Adrenal gland (tissue), 12 donors: ENCODE data around the gene CLRN2. TPM values are rescaled to one million over a fixed set of nuclear protein-coding genes. Genes with fewer than 3 reads are reported as not detected.
"Not testable (repeated sequence)": the region's sequence is repeated elsewhere in the genome, so short reads cannot be mapped to it uniquely, and the experiment has no call there.

ENCODE experiments used
- DNase-seq, 7 donors: peaks; one replicate each; pipeline ENCODE4 v3.0.0-alpha.2; 2019 to 2020
- H3K27ac ChIP-seq, 5 donors: fragments of 200-600 bp; sonication (generic) in 4 of 5; 1 replicate in 3 of 5; 2 replicates in 2 of 5; pipeline versions ENCODE4 v1.5.1 to v1.8.0; 2016 to 2020; ENCODE audit warnings: mild to moderate bottlenecking in 1 of 5
- H3K27me3 ChIP-seq: fragments of 200-600 bp; 2 replicates; pipeline ENCODE4 v1.8.0; 2021
- H3K36me3 ChIP-seq, 2 donors: fragments of 200-600 bp; replicated peaks in 1 of 2; 1 replicate in 1 of 2; 2 replicates in 1 of 2; pipeline versions ENCODE4 v1.5.1 to v1.8.0; 2018 to 2022
- H3K4me1 ChIP-seq, 2 donors: fragments of 200-600 bp; replicated peaks in 1 of 2; 1 replicate in 1 of 2; 2 replicates in 1 of 2; pipeline versions ENCODE4 v1.5.1 to v1.8.0; 2018 to 2021
- H3K4me3 ChIP-seq, 4 donors: fragments of 200-600 bp; sonication (generic) in 3 of 4; one replicate each; pipeline ENCODE4 v1.5.1; 2016 to 2018
- H3K9me3 ChIP-seq, 3 donors: fragments of 200-600 bp; sonication (generic) in 1 of 3; replicated peaks in 1 of 3; 1 replicate in 2 of 3; 2 replicates in 1 of 3; pipeline versions ENCODE4 v1.5.1 to v1.8.0; 2016 to 2021
- POLR2A ChIP-seq, 2 donors: fragments of 450-650 bp; IDR thresholded peaks; one replicate each; pipeline ENCODE4 v1.6.1; 2017; ENCODE audit warnings: antibody characterized with exemption in 2 of 2, mild to moderate bottlenecking in 2 of 2, moderate library complexity in 1 of 2
- WGBS, 4 donors: extraction: QIAGEN DNeasy Blood & Tissue Kit in 2 of 4; methylation state at CpG; one replicate each; pipeline versions ENCODE4 v1.1.5 to v1.1.7; 2013 to 2017; 5-methylcytosine and 5-hydroxymethylcytosine counted together
- intact Hi-C, 2 donors: fragments of 100-400 bp; cut with DNase I; formaldehyde crosslinking; loops; one replicate each; pipeline versions ENCODE4 v1.14.1 to v1.15.0; 2022 to 2023
- polyA plus RNA-seq, 3 donors: library from polyadenylated mRNA; stranded (reverse); fragments of 200-250 nt in 2 of 3; fragments of 350-450 nt in 1 of 3; fragmentation: Illumina TruSeq in 1 of 3; extraction: RNeasy Lipid Tissue Mini Kit (QIAGEN cat#74804) in 1 of 3; gene quantifications; one replicate each; pipeline ENCODE4 v1.2.3, GENCODE V29; 2013 to 2014
- total RNA-seq, 9 donors: library from RNA; depleted of rRNA in 4 of 9; stranded (reverse); fragments of >200 nt in 4 of 9; fragments of 120-200 nt in 1 of 9; fragmentation: NEBNext Ultra II Directional in 1 of 9; extraction: Animal tissue kit (Norgen Biotek cat#: 25700) in 1 of 9; gene quantifications; one replicate each; pipeline versions ENCODE4 v1.1.0 to v1.2.4, GENCODE V29; 2013 to 2023
- TF ChIP-seq, protein P1 (sequence below), 6 experiments: fragments of 450-650 bp in 4 of 6; fragments of 200-600 bp in 2 of 6; sonication (generic) in 1 of 6; IDR thresholded peaks; 1 replicate in 5 of 6; 2 replicates in 1 of 6; pipeline versions ENCODE4 v1.5.1 to v1.8.0; 2016 to 2021; ENCODE audit warnings: antibody characterized with exemption in 6 of 6, mild to moderate bottlenecking in 2 of 6, moderate library complexity in 1 of 6
- donor health status: healthy with polysubstance abuse.
- donor health status: Bipolar disorder and iron deficiency.
- donor health status: DM: yes; HTN: yes; CAD: no.
- donor health status: DM: no; HTN: no; CAD: no.
- donor health status: DM: no; HTN: no; CAD: no.
- donor health status: DM: yes; HTN: yes; CAD: no.

The CLRN2 gene
- total and polyA plus RNA-seq, 12 donors: not detected

- WGBS, 4 donors: 91 to 97% (median 95%) methylated on average over 4 of the region's 4 CpGs
- no peak for TF ChIP-seq POLR2A (IDR thresholded peaks at IDR 0.05)
- TF ChIP-seq, protein P1, sequence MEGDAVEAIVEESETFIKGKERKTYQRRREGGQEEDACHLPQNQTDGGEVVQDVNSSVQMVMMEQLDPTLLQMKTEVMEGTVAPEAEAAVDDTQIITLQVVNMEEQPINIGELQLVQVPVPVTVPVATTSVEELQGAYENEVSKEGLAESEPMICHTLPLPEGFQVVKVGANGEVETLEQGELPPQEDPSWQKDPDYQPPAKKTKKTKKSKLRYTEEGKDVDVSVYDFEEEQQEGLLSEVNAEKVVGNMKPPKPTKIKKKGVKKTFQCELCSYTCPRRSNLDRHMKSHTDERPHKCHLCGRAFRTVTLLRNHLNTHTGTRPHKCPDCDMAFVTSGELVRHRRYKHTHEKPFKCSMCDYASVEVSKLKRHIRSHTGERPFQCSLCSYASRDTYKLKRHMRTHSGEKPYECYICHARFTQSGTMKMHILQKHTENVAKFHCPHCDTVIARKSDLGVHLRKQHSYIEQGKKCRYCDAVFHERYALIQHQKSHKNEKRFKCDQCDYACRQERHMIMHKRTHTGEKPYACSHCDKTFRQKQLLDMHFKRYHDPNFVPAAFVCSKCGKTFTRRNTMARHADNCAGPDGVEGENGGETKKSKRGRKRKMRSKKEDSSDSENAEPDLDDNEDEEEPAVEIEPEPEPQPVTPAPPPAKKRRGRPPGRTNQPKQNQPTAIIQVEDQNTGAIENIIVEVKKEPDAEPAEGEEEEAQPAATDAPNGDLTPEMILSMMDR (IDR thresholded peaks at IDR 0.05): no peak
- DNase-seq: no peak
Observed at GRCh38 chr4:17574206-17574605, 59.2 kb downstream of the CLRN2 start.

DNA sequence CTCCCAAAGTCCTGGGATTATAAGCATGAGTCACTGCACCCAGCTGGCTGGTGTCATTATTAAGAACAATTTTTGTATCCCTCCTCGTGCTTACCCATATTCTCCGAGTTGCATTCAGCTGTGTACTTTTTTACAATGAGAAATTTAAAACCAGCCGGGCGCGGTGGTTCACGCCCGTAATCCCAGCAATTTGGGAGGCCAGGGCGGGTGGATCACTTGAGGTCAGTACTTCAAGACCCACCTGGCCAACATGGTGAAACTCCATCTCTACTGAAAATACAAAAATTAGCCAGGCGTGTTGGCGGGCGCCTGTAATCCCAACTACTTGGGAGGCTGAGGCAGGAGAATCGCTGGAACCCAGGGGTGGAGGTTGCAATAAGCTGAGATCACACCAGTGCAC, 60.2 kb downstream of the CLRN2 start:
- H3K36me3 ChIP-seq, H3K4me3 ChIP-seq, H3K9me3 ChIP-seq, H3K27me3 ChIP-seq, H3K27ac ChIP-seq, DNase-seq, intact Hi-C loops: not testable (repeated sequence)
- WGBS, 4 donors: 93 to 96% (median 95%) methylated on average over 12 of the region's 12 CpGs
- peaks cover 10 to 14% of the 10 kb centered on the region in 2 donors for H3K4me1 ChIP-seq

More at GRCh38 chr4:17574206-17574605, 59.2 kb downstream of the CLRN2 start:
- H3K27ac ChIP-seq: no peak overlapping the region
- intact Hi-C loops: no loop called here
- H3K27me3 ChIP-seq: no peaks in the 10 kb centered on the region
- H3K36me3 ChIP-seq: no peaks in the 10 kb centered on the region
- no peak overlapping the region for H3K4me3 ChIP-seq
- H3K9me3 ChIP-seq: no peaks in the 10 kb centered on the region
- peaks cover 5 to 13% of the 10 kb centered on the region in 2 donors for H3K4me1 ChIP-seq

Other genes with a start within 250 kb of the CLRN2 start
- gene QDPR, start 3.1 kb upstream of the CLRN2 start, total RNA-seq: 10 to 100 TPM; 23.3 to 79.4 (median 34.1) TPM
- gene QDPR, start 3.1 kb upstream of the CLRN2 start, polyA plus RNA-seq: 10 to 100 TPM; 44.0 to 86.2 (median 47.7) TPM
- 100 to 1,000 TPM in 5 of 9 donors, 10 to 100 TPM in 4; 71.7 to 176 (median 109) TPM for gene LAP3, start 62.0 kb downstream of the CLRN2 start, total RNA-seq
- 100 to 1,000 TPM in 1 of 3 donors, 10 to 100 TPM in 2; 22.7 to 135 (median 30.2) TPM for gene LAP3, start 62.0 kb downstream of the CLRN2 start, polyA plus RNA-seq
- 10 to 100 TPM in 6 of 9 donors, 1 to 10 TPM in 3; 7.2 to 49.4 (median 17.0) TPM for gene MED28, start 99.5 kb downstream of the CLRN2 start, total RNA-seq
- 10 to 100 TPM in 1 of 3 donors, 1 to 10 TPM in 2; 4.9 to 11.3 (median 7.7) TPM for gene MED28, start 99.5 kb downstream of the CLRN2 start, polyA plus RNA-seq